Sciatic nerve (tissue), 1 donor: Measurements from ENCODE around the gene CNR1. TPM values are rescaled to one million over a fixed set of nuclear protein-coding genes. Genes with fewer than 3 reads are reported as not detected.

ENCODE experiments used
- total RNA-seq: library from RNA; stranded (reverse); fragmentation: NEBNext Ultra II Directional; extraction: Animal tissue kit (Norgen Biotek cat#: 25700); gene quantifications from one replicate; pipeline ENCODE4 v1.2.1, GENCODE V29; 2021
- donor health status: DM: no; HTN: no; CAD: no.

Gene CNR1
- total RNA-seq, 1 donor from 2014 or later: 3.5 TPM

Other genes starting within 250 kb of the CNR1 start
- not detected for gene SPACA1, start 118.5 kb downstream of the CNR1 start, total RNA-seq